GM12878 (cell line): ENCODE data around the gene CRIM1. TPM values are rescaled to one million over a fixed set of nuclear protein-coding genes. Genes with fewer than 3 reads are reported as not detected.

ENCODE experiments used
- ATAC-seq: fragments of 200-7000 bp; cut with Tn5 transposase; 3 replicates; pipeline ENCODE4 v1.9.1; 2020; ENCODE audit warnings: mild to moderate bottlenecking, moderate library complexity
- BruUV-seq: library from RNA; stranded (reverse); fragments of 400-500 nt; replicated peaks from 2 replicates; lab custom pipeline; 2021; lab: Mats Ljungman, UMichigan
- CTCF ChIA-PET: fragments of 300-600 bp; sonication (Branson Sonifier 250); formaldehyde crosslinking; extraction: SDS; loops from one replicate; lab custom pipeline; 2021; ENCODE audit warnings: inconsistent platforms; lab: Yijun Ruan, JAX
- POLR2A ChIA-PET: fragments of 350-600 bp; formaldehyde crosslinking; extraction: SDS; loops from one replicate; lab custom pipeline; 2021; ENCODE audit warnings: inconsistent platforms; lab: Charles Lee
- RAD21 ChIA-PET: fragments of 300-600 bp; sonication (Branson Sonifier 250); formaldehyde crosslinking; loops from one replicate; lab custom pipeline; 2023; ENCODE audit warnings: antibody characterized with exemption; ENCODE audit not compliant: unreplicated experiment; lab: Charles Lee
- SMC1A ChIA-PET: fragments of 300-600 bp; sonication (Branson Sonifier 250); formaldehyde crosslinking; loops from one replicate; lab custom pipeline; 2023; ENCODE audit not compliant: unreplicated experiment, uncharacterized antibody; lab: Charles Lee
- DNase-seq: peaks from one replicate; pipeline ENCODE4 v3.0.0-alpha.2; 2011; ENCODE audit warnings: low read depth, low spot score
- FAIRE-seq: peaks from 3 replicates; lab custom pipeline; 2011; peaks lifted over from hg19 to GRCh38; lab: Jason Lieb, UNC
- H2AFZ ChIP-seq: 2 replicates; pipeline ENCODE4 v1.6.0; 2011; ENCODE audit warnings: low read depth, low read length, control low read depth; ENCODE audit not compliant: control insufficient read depth
- H3K27ac ChIP-seq: 2 replicates; pipeline ENCODE4 v1.5.1; 2011; ENCODE audit warnings: control low read depth; ENCODE audit not compliant: control insufficient read depth, insufficient read depth
- H3K27me3 ChIP-seq, 2 experiments: replicated peaks in 1 of 2; 2 replicates each; pipeline versions ENCODE4 v1.6.0 to v1.6.1; 2011; ENCODE audit warnings: low read length in 1 of 2; ENCODE audit not compliant: control insufficient read depth in 2 of 2, insufficient read depth in 2 of 2
- H3K36me3 ChIP-seq, 2 experiments: 2 replicates each; pipeline ENCODE4 v1.5.1; 2011; ENCODE audit warnings: low read length in 1 of 2; ENCODE audit not compliant: control insufficient read depth in 2 of 2, insufficient read depth in 2 of 2
- H3K4me1 ChIP-seq: 2 replicates; pipeline ENCODE4 v1.6.1; 2011; ENCODE audit warnings: mild to moderate bottlenecking, low read length, moderate library complexity, mixed read lengths; ENCODE audit not compliant: control insufficient read depth, insufficient read depth
- H3K4me2 ChIP-seq: 2 replicates; pipeline ENCODE4 v1.6.0; 2011; ENCODE audit warnings: control low read depth; ENCODE audit not compliant: control insufficient read depth, insufficient read depth
- H3K4me3 ChIP-seq: fragments of 200-600 bp; sonication (generic); 2 replicates; pipeline ENCODE4 v1.5.1; 2016
- H3K79me2 ChIP-seq: 2 replicates; pipeline ENCODE4 v1.6.0; 2011; ENCODE audit warnings: low read length; ENCODE audit not compliant: control insufficient read depth, insufficient read depth
- H3K9ac ChIP-seq: 2 replicates; pipeline ENCODE4 v1.8.0; 2011; ENCODE audit warnings: low read length, control low read depth, mixed read lengths; ENCODE audit not compliant: control insufficient read depth, insufficient read depth
- H3K9me3 ChIP-seq: replicated peaks from 3 replicates; pipeline ENCODE4 v1.5.1; 2011; ENCODE audit warnings: mild to moderate bottlenecking, low read length; ENCODE audit not compliant: control insufficient read depth, insufficient read depth
- H4K20me1 ChIP-seq: 2 replicates; pipeline ENCODE4 v1.6.0; 2011; ENCODE audit not compliant: control insufficient read depth, insufficient read depth
- CHD2 ChIP-seq: IDR thresholded peaks from 2 replicates; pipeline ENCODE4 v1.6.1; 2011; ENCODE audit warnings: low read depth, low read length, improper control_type of control experiment, borderline replicate concordance
- FOXM1 ChIP-seq: IDR thresholded peaks from 2 replicates; pipeline ENCODE4 v1.6.1; 2012; ENCODE audit warnings: low read depth, mild to moderate bottlenecking, inconsistent platforms, low read length, moderate library complexity
- LARP7 ChIP-seq: fragments of 450-650 bp; IDR thresholded peaks from 2 replicates; pipeline ENCODE4 v1.6.1; 2017; ENCODE audit warnings: mild to moderate bottlenecking
- NKRF ChIP-seq: fragments of 450-650 bp; conservative IDR thresholded peaks from 2 replicates; pipeline ENCODE4 v1.6.1; 2017; ENCODE audit warnings: mild to moderate bottlenecking, moderate library complexity
- POLR2AphosphoS5 ChIP-seq: IDR thresholded peaks from 2 replicates; pipeline ENCODE4 v1.6.1; 2011; ENCODE audit warnings: mild to moderate bottlenecking, low read length, inconsistent platforms
- RAD21 ChIP-seq: IDR thresholded peaks from 2 replicates; pipeline ENCODE4 v1.6.1; 2011; ENCODE audit warnings: mild to moderate bottlenecking, low read depth, low read length, moderate library complexity; ENCODE audit not compliant: insufficient read depth
- RBBP5 ChIP-seq: fragments of 200-600 bp; sonication (generic); conservative IDR thresholded peaks from 2 replicates; pipeline ENCODE4 v1.6.1; 2016
- SMC3 ChIP-seq: IDR thresholded peaks from 2 replicates; pipeline ENCODE4 v1.6.1; 2011; ENCODE audit warnings: low read length, improper control_type of control experiment, borderline replicate concordance
- TAF1 ChIP-seq: IDR thresholded peaks from 2 replicates; pipeline ENCODE4 v1.6.1; 2011; ENCODE audit warnings: mild to moderate bottlenecking, low read depth, low read length, borderline replicate concordance
- USF2 ChIP-seq: IDR thresholded peaks from 2 replicates; pipeline ENCODE4 v1.6.1; 2011; ENCODE audit warnings: low read depth, low read length, improper control_type of control experiment, borderline replicate concordance
- ZBTB33 ChIP-seq: fragments of 450-650 bp; IDR thresholded peaks from 2 replicates; pipeline ENCODE4 v1.6.1; 2017; ENCODE audit warnings: mild to moderate bottlenecking
- WGBS: methylation state at CpG from one replicate; pipeline ENCODE4 v1.1.6; 2016; ENCODE audit warnings: low lambda C conversion rate; ENCODE audit not compliant: insufficient replicate concordance, insufficient coverage; ENCODE audit errors: missing lambda C conversion rate; 5-methylcytosine and 5-hydroxymethylcytosine counted together
- in situ Hi-C: fragments of 300-500 bp; cut with MboI; formaldehyde crosslinking; loops from 9 replicates; pipeline ENCODE4 v1.14.3; 2018; ENCODE audit warnings: mixed read lengths
- intact Hi-C: fragments of 100-400 bp; cut with micrococcal nuclease; formaldehyde crosslinking; loops from one replicate; pipeline ENCODE4 v1.14.2; 2022; ENCODE audit not compliant: unreplicated experiment
- polyA plus RNA-seq, 11 experiments: library from polyadenylated mRNA; depleted of rRNA in 4 of 11; unstranded in 6 of 11; stranded (reverse) in 5 of 11; fragments of >200 nt; fragmentation: Nextera tagmentation in 4 of 11; fragmentation: Illumina TruSeq in 1 of 11; extraction: Ambion mirVana in 4 of 11; extraction: Trizol in 1 of 11; gene quantifications; 1 replicate in 1 of 11; 2 replicates in 10 of 11; pipeline versions ENCODE4 v1.2.1 to v1.2.3, GENCODE V29; 2011 to 2016; ENCODE audit warnings: inconsistent platforms in 2 of 11, missing spikeins in 2 of 11, low read depth in 1 of 11
- total RNA-seq, 4 experiments: library from RNA; depleted of rRNA in 3 of 4; stranded (reverse); fragments of >200 nt in 3 of 4; fragmentation: Illumina TruSeq in 1 of 4; extraction: Trizol in 1 of 4; gene quantifications; 2 replicates each; pipeline versions ENCODE4 v1.2.1 to v1.2.3, GENCODE V29; 2013 to 2021
- TF ChIP-seq, protein P1 (sequence below): fragments of 450-650 bp; IDR thresholded peaks from 2 replicates; pipeline ENCODE4 v1.6.1; 2016; ENCODE audit warnings: mild to moderate bottlenecking, moderate library complexity, borderline replicate concordance

CRIM1 gene
- total and polyA plus RNA-seq, 10 of the 15 experiments (the other 5 are each of a cell fraction or from before 2014, with no cell fraction given), result 0.42 to 7.4 (median 3.1) TPM

DNA sequence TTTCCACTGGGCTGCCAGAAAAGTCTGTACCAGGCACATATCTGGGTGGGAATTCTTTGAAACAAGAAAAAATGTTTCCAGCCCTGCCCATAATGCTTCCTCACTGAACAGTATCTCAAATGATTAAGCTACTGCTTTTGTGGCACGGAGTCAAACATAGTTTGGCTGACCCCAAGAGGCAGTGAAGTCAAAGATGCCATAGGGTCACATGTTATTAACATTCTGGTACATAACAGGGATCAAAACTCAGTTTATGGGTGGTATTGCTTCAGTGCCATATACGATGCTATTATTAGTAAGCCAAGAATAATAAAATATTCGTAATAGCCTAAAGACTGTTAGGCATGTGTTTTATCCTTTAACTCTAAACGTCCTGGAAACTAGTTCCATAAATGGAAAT is 129.9 kb downstream of the CRIM1 start:
- SMC1A ChIA-PET, result interaction anchor here (0.6 kb wide), 1 partner anchor 78 kb away, joined by 3 read pairs; no protein-coding TSS in a partner anchor
- H4K20me1 ChIP-seq, result no peaks in the 10 kb centered on the region
- BruUV-seq, result no TSS peak
- 11% methylated on average over 4 of the region's 4 CpGs for WGBS
- CTCF ChIA-PET, result interaction anchor here (1.6 kb wide), 1 partner anchor 179 kb away, joined by 4 read pairs; no protein-coding TSS in a partner anchor
- no peak overlapping the region for H3K27ac ChIP-seq
- POLR2A ChIA-PET, result no interaction called here
- no peaks in the 10 kb centered on the region for H3K4me1 ChIP-seq
- in situ Hi-C loops (no loop called here), intact Hi-C loops (no loop called here)
- H3K79me2 ChIP-seq, result no peaks in the 10 kb centered on the region
- H3K9ac ChIP-seq, result no peak overlapping the region
- no peak overlapping the region for H3K4me3 ChIP-seq
- no peak for TF ChIP-seq FOXM1
- TF ChIP-seq SMC3, result no peak
- TF ChIP-seq, protein P1, sequence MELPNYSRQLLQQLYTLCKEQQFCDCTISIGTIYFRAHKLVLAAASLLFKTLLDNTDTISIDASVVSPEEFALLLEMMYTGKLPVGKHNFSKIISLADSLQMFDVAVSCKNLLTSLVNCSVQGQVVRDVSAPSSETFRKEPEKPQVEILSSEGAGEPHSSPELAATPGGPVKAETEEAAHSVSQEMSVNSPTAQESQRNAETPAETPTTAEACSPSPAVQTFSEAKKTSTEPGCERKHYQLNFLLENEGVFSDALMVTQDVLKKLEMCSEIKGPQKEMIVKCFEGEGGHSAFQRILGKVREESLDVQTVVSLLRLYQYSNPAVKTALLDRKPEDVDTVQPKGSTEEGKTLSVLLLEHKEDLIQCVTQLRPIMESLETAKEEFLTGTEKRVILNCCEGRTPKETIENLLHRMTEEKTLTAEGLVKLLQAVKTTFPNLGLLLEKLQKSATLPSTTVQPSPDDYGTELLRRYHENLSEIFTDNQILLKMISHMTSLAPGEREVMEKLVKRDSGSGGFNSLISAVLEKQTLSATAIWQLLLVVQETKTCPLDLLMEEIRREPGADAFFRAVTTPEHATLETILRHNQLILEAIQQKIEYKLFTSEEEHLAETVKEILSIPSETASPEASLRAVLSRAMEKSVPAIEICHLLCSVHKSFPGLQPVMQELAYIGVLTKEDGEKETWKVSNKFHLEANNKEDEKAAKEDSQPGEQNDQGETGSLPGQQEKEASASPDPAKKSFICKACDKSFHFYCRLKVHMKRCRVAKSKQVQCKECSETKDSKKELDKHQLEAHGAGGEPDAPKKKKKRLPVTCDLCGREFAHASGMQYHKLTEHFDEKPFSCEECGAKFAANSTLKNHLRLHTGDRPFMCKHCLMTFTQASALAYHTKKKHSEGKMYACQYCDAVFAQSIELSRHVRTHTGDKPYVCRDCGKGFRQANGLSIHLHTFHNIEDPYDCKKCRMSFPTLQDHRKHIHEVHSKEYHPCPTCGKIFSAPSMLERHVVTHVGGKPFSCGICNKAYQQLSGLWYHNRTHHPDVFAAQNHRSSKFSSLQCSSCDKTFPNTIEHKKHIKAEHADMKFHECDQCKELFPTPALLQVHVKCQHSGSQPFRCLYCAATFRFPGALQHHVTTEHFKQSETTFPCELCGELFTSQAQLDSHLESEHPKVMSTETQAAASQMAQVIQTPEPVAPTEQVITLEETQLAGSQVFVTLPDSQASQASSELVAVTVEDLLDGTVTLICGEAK, result no peak
- no peak for TF ChIP-seq POLR2AphosphoS5
- TF ChIP-seq CHD2, result no peak
- TF ChIP-seq USF2, result no peak
- no peak for TF ChIP-seq RBBP5
- TF ChIP-seq NKRF, result no peak
- no peak for TF ChIP-seq RAD21
- no peak for TF ChIP-seq LARP7
- TF ChIP-seq TAF1, result no peak
- no peak for TF ChIP-seq ZBTB33
- RAD21 ChIA-PET, result no interaction called here
- DNase-seq (no peak), ATAC-seq (no peak), FAIRE-seq (no peak)
- H3K36me3 ChIP-seq, result no peaks in the 10 kb centered on the region
- no peaks in the 10 kb centered on the region for H3K27me3 ChIP-seq
- H3K9me3 ChIP-seq, result no peaks in the 10 kb centered on the region
- H3K4me2 ChIP-seq, result no peak overlapping the region
- H2AFZ ChIP-seq, result no peak overlapping the region
